RWPE2 (cell line): ENCODE measurements around the gene TUBB4A.

ENCODE experiments used
- ATAC-seq: fragments of 200-7000 bp; cut with Tn5 transposase; 3 replicates; pipeline ENCODE4 v1.9.1; 2021; ENCODE audit warnings: low read depth
- DNase-seq: peaks from one replicate; pipeline ENCODE4 v3.0.0-alpha.2; 2020; ENCODE audit warnings: low spot score
- H3K27ac ChIP-seq: fragments of 450-650 bp; 2 replicates; pipeline ENCODE4 v1.5.1; 2017; ENCODE audit warnings: mild to moderate bottlenecking; ENCODE audit not compliant: poor library complexity, severe bottlenecking
- H3K27me3 ChIP-seq: fragments of 250-450 bp; sonication (Bioruptor Pico); 2 replicates; pipeline ENCODE4 v1.5.1; 2021; ENCODE audit warnings: mild to moderate bottlenecking, moderate library complexity; ENCODE audit not compliant: insufficient read depth, poor library complexity, severe bottlenecking
- H3K36me3 ChIP-seq: fragments of 250-450 bp; sonication (Bioruptor Pico); 2 replicates; pipeline ENCODE4 v1.5.1; 2020; ENCODE audit warnings: low read depth, mild to moderate bottlenecking, moderate library complexity
- H3K4me1 ChIP-seq: fragments of 250-450 bp; sonication (Bioruptor Pico); 2 replicates; pipeline ENCODE4 v1.5.1; 2021; ENCODE audit warnings: mild to moderate bottlenecking, moderate library complexity; ENCODE audit not compliant: insufficient read depth, poor library complexity, severe bottlenecking
- H3K4me3 ChIP-seq: fragments of 250-450 bp; sonication (Bioruptor Pico); 2 replicates; pipeline ENCODE4 v1.5.1; 2021; ENCODE audit warnings: mild to moderate bottlenecking, moderate library complexity; ENCODE audit not compliant: severe bottlenecking
- H3K9me3 ChIP-seq: fragments of 250-450 bp; sonication (Bioruptor Pico); 2 replicates; pipeline ENCODE4 v1.5.1; 2021; ENCODE audit warnings: mild to moderate bottlenecking, moderate library complexity; ENCODE audit not compliant: severe bottlenecking
- CTCF ChIP-seq: fragments of 450-650 bp; IDR thresholded peaks from one replicate; pipeline ENCODE4 v1.5.1; 2017; ENCODE audit warnings: mild to moderate bottlenecking, moderate library complexity; ENCODE audit not compliant: poor library complexity, severe bottlenecking

The TUBB4A gene

GRCh38 chr19:6522712-6523111 lies 20.6 kb upstream of the TUBB4A start:
- Histone ChIP-seq H3K27ac (no peak overlapping the region), H3K27me3 (no peaks in the 10 kb centered on the region), H3K36me3 (no peaks in the 10 kb centered on the region), H3K4me1 (peaks cover 6% of the 10 kb centered on the region), H3K9me3 (no peaks in the 10 kb centered on the region), H3K4me3 (no peak overlapping the region)
- ATAC-seq (no peak), DNase-seq (no peak)
- no peak for TF ChIP-seq CTCF

GRCh38 chr19:6521718-6522646 lies 19.9 kb upstream of the TUBB4A start:
- no peaks in the 10 kb centered on the region for H3K36me3 ChIP-seq
- no peak overlapping the region for H3K27ac ChIP-seq
- DNase-seq (no peak), ATAC-seq (no peak)
- no peaks in the 10 kb centered on the region for H3K9me3 ChIP-seq
- TF ChIP-seq CTCF: no peak
- H3K4me3 ChIP-seq: no peak overlapping the region
- H3K4me1 ChIP-seq: peaks cover 6% of the 10 kb centered on the region
- no peaks in the 10 kb centered on the region for H3K27me3 ChIP-seq

GRCh38 chr19:6519289-6519688 lies 17.2 kb upstream of the TUBB4A start:
- H3K4me1 ChIP-seq: peaks cover 6% of the 10 kb centered on the region
- no peaks in the 10 kb centered on the region for H3K9me3 ChIP-seq
- no peak overlapping the region for H3K27ac ChIP-seq
- H3K27me3 ChIP-seq: no peaks in the 10 kb centered on the region
- no peak for ATAC-seq
- no peak for DNase-seq
- no peaks in the 10 kb centered on the region for H3K36me3 ChIP-seq
- no peak for TF ChIP-seq CTCF
- no peak overlapping the region for H3K4me3 ChIP-seq

- no peak overlapping the region for H3K4me3 ChIP-seq
- ATAC-seq (no peak), DNase-seq (no peak)
- no peak for TF ChIP-seq CTCF
- H3K27ac ChIP-seq: no peak overlapping the region
- H3K27me3 ChIP-seq: no peaks in the 10 kb centered on the region
- peaks cover 6% of the 10 kb centered on the region for H3K4me1 ChIP-seq
- no peaks in the 10 kb centered on the region for H3K36me3 ChIP-seq
- no peaks in the 10 kb centered on the region for H3K9me3 ChIP-seq
These were observed 16.2 kb upstream of the TUBB4A start for GRCh38 chr19:6518145-6518911.
